Measurements from ENCODE around the gene SMAD6.

DNA sequence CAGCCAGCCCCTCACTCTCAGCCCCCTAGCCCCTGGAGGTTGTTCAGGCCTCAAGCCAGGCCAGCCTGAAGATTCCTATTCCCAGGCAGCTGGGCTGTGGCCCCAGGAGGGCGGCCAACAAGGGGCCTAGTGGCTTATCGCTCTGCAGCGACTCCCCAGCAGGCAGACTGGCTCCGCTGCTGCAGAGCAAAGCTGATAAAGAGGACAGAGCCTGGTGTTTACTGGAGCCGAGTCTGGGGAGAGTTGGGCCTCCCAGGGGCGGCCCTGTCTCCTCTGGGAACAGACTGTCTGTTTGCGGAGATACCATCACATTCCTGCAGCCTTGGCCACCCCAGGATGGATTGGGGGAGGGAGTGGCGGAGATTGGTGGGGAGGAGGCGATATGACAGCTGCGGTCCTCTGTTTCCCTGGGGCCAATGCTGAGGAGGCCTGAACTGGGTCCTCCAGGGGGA is 22.4 kb upstream of the SMAD6 start:
- TF ChIP-seq CTCF (IDR thresholded peaks at IDR 0.05) (no peak), POLR2A (IDR thresholded peaks at IDR 0.05) (no peak)

Measured in body of pancreas (tissue), 4 donors.